ENCODE results near the gene PXYLP1.
A peak's percentile ranks its signal among the peaks of the same experiment; 100 is the strongest.
"Not testable (repeated sequence)": the region's sequence is repeated elsewhere in the genome, so short reads cannot be mapped to it uniquely, and the experiment has no call there.

Gene PXYLP1

DNA sequence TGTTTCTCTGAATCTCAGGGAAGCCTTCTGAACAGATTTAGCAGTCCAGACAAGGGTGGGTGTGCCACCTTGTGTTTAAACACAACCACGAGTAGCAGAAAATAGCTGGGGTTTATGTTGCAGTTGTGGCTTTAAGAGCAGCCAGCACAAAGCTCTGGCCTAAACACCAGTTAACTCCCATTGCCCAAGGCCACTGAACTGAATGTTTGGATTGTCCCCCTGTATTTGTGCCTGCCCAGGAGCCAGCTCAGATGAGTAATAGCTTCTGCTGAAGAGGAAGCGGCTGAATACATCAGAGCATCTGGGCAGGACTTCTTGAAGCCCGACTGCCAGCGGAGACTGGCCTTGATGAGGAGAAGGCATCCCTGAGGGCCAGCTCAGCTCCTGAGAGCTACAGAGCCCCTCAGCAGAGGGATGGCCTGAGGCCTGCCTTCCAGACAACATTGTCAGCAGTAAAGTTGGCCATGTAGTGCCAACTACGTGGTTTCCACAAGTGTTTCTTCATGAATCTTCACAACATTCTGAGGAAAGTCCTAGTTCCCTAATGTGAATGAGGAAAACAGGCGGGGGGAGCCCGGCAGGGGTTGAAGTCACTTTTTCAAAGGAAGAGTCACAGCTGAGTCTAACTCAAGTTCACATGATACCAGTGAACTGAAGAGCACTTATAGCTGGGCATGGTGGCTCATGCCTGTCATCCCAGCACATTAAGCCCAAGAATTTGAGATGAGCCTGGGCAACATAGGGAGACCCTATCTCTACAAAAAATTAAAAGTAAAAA lies 70.9 kb downstream of the PXYLP1 start:
- no peak for DNase-seq

DNA sequence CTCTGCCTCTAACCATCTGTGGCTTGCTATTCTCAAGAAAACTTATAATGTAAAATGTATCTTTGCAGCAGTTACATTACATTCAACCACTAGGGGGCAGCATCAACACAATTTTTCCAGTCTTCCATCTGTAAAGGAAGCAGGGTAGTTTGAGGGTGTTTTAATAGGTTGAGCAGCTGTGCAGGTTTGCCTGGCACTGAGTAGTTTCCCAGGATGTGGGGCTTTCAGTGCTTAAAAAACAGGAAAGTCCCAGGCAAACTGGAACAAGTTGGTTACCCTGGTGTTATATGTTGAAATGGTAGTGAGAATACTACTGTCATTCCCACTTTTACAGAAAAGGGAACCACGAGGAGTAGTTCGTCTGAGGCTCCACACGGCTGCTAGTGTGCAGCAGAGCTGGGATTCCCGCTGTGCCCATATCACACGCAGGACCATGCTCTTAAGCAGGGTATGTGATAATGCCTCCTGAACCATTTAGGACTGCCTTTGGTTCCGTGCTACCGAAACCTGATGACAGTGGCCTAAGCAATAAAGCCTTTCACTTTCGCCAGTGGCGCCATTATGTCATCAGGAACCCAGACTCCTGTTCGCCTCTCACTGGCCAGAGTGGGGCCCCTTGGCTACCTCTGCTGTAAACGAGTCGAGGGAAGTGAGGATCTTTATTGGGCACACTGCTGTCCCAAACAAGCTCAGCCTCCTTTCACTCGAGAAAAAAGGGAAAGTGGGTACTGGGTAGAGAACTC lies 72.0 kb downstream of the PXYLP1 start:
- peak; percentile 83 for DNase-seq

DNA sequence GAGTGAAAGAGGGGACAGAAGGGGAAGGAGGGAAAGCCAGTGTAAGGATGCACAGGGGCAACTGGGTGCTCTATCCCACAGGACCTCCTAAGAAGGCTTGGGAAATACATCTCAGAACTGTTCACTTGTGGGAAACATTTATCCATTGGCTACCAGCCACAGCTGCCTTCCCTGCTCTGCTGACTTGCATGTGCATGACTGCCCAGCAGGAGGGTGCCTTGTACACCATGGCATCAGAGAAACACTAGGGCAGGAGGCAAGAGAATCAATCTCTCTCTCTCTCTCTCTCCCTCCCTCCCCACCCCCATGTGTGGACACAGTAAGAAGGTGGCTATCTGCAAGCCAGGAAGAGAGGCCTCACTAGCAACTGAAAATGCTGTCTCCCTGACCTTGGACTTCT lies 73.8 kb downstream of the PXYLP1 start:
- DNase-seq, result peak; percentile 33

DNA sequence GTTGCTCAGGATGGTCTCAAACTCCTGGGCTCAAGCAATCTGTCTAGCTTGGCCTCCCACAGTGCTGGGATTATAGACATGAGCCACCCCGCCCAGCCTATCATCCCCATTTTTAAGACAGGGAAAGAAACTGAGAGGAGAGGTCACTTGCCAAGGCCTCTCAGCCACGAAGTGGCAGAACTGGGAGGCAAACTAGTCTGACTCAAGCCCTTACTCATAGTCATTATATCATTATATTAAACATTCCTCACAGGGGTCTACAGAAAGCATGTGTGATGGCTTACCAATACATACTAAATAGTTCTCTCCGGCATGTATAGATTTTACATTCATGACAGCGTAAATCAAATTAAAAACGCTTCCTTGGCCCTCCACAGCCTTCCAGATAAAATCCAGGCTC lies 74.7 kb downstream of the PXYLP1 start:
- DNase-seq, result no peak

DNA sequence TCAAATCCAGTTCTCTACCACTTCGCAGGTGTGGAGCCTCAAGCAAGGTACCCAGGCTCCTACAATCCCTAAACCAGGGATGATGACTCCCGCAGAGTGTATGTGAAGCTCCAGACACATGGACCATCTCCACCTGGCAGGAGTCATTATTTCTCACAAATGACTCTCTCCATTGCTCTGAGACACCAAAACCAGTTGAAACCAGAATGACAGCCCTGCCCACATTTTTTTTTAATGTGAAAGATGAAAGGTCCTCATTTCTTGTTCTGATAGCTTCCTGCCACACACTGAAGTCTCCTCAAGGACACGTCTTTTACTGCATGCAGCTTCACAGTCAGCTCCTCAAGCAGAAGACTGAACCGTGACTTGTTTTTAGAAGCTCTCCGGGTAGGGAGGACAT lies 75.3 kb downstream of the PXYLP1 start:
- no peak for DNase-seq

DNA sequence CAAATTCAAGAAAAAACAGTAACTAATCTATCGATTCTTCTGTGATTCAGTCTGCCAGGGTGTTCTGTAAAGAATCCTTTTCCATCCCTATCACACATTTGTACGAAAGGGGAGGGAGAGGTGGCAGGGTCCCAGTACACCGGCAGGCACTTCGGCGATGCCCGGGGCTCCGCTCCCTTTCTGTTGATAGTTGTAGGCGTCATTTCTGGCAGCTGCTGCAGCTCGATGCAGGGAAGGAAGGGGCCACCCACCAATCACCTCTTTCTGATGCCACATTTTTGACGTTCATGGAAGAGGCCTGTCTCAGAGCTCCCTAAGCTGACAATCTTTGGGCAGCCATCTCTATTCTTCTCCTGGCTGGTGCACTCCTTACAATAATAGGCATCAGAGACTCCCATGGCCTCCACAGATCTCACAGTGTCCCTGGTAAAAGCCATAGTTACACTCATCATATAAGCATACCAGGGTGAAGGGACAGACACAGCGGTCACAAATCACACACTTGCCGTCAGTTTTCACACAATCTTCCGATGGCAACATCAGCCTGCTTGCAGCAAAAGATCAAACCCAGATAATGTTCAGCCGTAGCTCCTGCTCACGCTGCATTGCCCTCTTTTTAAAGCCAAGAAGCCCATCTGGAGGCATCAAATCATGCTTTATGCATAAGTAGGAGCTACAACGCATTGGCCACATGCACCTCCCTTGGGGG lies 75.9 kb downstream of the PXYLP1 start:
- no peak for DNase-seq

DNA sequence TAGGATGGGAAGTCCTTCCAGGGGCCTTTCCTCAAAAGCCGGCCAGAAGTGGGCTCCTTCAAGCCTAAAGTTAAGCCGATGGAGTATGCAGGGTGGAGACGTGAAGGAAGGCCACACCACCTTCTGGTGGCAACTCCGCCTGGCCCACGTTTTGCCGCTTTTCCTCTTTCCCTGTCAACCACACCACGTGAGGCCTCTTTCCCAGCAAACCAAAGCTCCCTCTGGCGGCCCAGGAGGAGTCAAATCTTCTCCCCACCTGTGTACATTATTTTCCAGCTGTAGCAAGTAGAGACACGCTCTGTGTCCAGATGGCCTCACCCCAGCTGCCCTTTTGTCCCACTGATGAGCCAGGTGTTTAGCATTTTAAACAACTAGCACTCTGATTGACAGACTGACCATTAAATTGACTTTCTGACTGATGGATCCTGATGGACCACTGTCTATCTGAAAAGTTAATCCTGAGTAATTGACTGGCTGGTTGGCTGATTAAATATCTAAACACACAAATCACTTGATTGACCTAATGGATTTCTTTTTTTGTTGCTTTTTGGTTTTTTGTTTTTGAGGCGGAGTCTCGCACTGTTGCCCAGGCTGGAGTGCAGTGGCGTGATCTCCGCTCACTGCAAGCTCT lies 77.1 kb downstream of the PXYLP1 start:
- DNase-seq, result peak; percentile 8

DNA sequence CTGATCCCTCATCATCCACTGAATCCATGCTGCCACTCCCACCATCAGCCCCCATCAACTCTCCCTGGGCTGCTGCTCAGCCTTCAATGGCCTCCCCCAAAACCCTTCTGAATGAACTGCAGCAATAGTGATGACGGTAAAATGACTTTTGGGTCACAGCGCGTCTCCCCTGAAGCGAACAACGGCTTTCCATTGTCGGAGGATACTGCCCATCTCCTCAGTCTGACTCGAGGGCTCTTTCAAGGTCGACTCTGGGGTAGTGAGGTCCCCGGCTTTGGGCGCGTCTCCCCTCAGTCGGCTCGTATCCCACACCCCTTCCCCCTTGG lies 79.5 kb downstream of the PXYLP1 start:
- DNase-seq, result no peak

DNA sequence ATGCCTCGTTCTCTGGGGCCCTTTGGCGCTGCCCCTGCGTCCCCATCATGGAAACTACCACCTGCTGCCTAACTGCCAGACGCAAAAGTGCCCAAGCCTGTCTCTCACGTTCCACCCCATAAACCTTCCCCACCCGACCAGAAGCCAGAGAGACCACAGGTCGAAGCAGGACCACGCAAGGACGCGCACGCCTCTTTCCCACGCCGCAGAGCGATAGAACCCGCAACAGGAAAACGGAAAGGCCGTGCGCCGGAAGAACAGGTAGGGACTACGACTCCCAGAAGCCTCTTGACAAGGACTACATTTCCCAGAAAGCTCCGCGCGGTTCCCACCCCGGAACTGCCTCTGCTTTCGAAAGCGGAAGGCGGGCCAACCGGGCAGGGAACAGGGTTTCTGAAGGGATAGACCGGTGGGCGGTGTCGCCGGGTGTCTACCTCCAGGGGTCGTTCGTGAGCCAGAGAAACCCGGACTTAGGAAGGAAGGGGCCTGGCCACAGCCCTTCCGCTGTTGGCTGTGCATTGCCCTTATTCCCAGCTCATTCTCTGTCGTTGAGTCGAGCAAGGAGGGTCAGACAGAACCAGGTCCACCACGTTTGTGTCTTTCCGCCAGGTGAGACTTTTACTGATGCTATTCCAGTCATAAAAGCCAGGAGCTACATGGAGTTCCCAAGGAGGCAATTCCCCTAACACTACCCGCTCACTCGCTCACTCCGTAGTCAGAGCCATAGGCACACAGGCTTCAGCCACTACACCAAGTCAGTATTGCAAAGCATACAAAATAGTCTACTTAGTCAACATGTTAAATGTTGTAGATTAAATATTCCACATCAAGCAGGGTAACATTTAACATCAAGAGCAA lies 80.1 kb downstream of the PXYLP1 start:
- peak; percentile 99 for DNase-seq

DNA sequence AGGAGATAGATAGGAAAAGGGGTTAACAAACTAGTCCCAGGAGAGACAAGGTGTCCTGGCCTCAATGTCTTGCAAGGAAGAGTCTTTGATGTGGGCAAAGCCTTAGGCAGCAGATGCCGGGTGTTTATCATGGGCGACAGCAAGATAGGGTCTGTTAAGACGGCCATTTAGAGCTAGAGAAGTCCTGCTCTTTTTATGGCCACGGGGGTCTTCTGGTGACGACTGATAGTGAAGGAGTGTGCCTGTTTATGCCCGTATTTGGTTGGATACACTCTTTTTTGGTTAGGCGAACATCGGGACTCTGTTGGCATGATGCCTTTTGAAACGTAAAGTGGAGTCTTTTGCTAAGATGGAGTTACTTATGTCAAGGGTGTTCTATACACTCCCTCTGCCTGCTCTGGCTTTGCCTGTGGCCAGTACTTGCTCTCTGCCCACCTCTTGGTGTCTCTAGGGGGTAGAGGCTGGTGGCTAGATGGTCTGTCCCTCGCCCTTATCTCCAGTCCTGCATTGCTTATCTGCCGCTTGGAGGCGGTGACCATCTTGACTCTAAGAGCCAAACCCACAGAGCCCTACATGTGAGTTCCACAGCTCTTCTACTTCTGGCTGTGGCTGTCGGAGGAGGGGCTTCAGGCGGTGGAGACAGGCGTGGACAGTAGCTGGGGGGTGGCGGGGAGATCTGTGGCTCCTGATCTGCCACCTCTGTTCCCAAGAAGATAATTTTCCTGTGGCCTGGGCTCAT lies 80.9 kb downstream of the PXYLP1 start:
- DNase-seq, result no peak

DNA sequence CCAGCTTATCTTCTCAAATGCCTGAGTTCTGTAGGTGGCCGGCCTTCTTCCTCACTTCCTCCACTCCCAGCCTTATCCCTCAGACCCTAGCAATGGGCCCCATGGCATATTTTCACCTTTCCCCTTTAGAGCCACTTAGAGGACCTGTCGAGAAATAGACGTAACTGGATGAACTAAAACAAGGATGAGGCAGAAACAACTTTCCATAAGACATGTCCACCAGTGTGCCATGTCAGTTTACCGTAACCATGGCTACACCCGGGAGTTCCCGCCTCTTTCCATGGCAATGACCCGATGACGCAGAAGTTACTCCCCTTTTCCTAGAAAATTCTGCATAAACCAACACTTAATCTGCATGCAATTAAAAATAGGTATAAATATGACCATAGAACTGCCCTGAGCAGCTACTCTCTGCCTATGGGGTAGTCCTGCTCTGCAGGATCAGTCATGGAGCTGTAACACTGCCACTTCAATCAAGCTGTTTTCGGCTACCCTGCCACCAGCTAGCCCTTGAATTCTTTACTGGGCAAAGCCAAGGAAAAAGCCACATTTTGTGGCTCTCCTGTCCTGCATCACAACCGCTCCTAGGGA lies 81.6 kb downstream of the PXYLP1 start:
- DNase-seq, result no peak

DNA sequence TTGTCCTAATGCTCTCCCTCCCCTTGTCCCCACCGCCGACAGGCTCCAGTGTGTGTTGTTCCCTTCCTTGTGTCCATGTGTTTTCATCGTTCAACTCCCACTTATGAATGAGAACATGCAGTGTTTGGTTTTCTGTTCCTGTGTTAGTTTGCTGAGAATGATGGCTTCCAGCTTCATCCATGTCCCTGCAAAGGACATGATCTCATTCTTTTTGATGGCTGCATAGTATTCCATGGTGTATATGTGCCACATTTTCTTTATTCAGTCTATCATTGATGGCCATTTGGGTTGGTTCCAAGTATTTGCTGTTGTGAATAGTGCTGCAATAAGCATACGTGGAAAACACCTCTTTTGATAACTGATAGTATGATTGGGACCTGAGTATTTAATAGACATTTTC lies 82.8 kb downstream of the PXYLP1 start:
- DNase-seq, result not testable (repeated sequence)

DNA sequence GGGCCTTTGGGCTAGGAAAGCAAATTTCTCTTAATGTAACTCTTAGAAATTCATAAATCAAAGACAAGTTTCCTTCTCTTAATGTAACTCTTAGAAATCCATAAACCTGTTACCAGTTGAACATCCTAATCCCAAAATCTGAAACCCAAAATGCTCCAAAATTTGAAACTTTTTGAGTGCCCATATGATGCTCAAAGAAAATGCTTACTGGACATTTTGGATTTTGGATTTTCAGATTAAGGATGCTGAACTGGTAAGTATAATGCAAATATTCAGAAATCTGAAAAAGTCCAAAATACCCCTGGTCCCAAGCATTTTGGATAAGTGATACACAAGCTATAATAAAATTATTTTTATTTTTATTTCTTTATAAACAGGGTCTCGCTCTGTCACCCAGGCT lies 85.2 kb downstream of the PXYLP1 start:
- no peak for DNase-seq

DNA sequence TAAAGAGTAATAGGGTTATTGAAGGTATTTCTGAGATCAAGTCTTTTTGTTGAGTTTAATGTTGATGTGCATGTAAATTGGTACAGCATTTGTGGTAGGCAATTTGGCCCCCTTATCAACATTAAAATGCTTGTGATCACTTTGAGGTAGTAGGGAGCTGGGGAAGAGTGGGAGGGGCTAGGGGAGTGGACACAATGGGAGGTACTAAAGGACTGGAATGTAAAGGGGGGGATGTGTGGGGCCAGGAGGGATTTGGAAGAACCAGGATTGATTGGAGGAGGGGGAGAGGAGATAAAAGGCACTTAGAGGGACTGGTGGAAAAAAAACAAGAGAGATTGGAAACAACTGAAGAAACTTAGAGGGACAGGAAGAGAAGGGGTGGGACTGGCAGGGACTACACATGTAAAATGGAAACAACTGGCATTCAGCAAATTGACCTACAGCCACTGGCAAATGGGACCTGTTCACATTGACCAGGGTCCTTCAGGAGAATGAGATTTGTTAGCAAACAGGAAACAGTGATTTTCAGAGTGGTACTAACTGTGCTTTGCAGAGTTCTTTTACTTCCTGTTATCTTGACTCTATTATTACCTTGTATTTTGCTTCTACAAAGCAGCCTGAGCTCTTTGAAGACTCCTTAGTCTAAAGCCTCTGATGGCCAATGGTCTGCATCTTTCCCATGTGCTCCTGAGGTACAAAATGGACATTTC lies 88.9 kb downstream of the PXYLP1 start:
- DNase-seq, result no peak

DNA sequence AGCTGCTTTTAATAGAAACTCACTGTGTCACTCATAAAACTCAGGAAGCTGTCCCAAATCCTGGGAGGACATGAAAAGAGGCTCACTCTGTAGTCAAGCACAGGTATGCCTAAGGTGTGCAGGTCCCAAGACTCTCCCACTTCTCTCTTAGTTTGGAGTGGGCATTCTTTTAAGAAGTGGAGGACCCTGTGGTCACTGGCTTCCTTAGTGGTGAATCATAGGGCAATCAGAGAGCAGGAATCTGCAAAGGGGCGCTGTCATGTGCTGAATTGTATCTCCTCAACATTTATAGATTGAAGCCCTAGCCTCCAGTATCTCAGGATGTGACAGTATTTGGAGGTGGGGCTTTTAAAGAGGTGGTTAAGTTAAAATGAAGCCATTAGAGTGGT lies 89.5 kb downstream of the PXYLP1 start:
- DNase-seq, result no peak

DNA sequence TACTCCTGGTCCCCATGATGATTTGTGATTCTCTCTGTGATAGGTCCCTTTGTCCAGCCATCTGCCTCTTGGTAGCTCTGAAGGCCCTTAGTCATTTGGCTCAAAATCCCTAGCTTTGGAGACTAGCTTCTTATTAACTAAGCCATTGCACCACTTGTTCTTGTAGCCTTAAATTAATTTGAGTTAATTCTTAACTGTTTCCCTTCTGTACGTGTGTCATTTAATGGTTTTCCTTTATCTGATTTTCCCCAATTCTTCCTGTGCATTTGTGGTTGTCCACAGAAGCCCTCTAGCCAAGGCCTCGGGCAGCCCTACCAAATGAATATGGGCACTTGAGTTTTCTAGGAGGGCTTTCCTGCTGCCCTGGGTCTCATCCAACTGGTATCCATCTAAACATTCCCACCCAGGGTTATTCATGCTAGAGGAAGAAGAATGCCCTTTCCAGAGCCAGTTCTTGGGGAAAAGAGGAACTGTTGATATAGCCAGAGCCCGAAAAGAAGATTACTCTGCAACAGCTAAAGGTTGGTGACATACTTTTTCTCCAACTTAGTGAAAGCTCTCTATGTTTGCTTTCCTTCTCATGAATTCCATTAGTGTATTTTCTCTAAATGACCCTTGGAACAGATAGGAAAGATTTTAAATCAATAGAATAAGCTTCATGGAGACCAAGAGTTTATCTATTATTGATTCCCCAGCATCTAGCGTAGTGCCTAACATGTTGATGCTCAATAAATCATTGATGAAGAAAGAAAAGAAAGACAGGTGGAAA lies 92.5 kb downstream of the PXYLP1 start:
- DNase-seq, result no peak

DNA sequence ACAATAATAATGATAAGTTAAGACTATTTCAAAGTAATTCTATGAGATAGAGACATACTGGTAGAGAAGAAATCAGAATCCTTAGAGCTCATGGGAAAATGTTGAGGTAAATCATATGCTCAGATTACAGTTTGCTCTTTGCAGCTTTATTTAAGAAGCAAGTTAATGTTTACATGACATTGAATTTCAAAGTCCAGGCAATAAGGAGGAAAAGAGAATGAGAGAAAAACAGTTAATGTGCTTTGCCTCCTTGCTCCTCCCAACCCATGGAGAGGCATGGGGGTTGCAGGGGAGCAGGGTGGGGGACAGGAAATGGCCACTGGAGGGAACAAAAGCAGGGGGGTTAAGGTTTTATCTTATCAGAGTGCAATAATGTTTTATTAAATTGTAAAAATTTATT lies 94.5 kb downstream of the PXYLP1 start:
- no peak for DNase-seq

DNA sequence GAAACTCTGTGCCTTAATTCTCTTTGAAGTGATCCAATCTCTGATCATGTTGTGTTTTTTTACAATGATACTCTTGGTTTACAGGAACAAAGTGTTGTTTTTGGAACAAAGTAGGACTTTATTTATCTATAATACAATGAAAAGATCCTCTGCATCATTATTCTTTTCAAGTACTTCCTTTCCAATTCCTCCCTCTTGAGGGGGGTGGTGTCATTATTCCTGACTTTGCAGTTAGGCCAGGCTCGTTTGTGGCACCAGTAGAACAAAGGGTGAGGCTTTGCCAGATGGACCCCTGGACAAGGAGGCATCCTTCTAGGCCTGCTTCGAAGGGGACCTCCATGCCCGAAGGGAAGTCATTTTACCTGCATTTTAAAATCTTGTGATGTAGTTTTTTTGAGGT lies 95.0 kb downstream of the PXYLP1 start:
- no peak for DNase-seq

DNA sequence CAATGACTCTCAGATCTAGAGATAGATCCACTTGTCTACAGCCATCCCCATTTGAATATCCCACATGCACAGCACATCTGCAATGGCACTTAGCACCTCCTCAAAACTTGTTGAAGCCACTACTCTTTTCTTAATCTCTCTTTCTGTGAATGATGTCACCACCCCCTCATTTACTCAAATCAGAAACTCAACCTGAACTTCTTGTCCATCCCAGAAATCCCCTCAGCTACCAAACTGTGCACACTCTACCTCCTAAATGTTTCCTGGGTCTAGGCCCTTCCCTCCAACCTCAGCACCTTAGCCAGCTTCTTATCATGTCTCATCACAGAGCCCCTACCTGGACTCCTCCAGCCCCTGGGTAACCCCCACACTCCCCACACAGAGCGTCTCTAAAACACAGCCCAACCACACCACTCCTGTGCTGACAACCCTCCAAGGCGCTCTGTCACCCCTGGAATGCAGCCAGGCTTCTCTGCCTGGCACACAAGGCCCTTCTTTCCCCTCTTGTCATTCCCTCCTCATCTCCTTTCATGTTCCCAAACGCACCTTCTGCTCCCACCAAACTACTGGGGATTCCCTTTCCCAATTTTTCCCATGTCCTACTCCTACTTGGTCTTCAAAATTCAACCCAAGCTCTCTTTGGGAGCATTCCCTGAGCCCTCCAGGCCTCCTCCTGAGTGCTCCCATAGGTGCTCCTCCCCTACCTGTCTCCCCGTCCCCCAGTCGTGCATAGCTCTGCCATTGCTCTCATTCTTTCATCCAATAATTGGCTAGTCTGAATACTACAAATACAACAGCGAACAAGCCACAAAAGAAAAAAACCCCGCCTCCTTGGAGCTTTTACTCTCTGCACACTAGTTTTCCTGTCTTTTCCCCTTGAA lies 96.9 kb downstream of the PXYLP1 start:
- DNase-seq, result no peak

Measured in NCI-H1694 treated with DMSO at 0.1 percent for 48 hours (cell line).